NCI-H524 (cell line): Measurements from ENCODE around the gene ATP2A2.
A peak's percentile ranks its signal among the peaks of the same experiment; 100 is the strongest.

Source experiments
- DNase-seq, 2 experiments: peaks; one replicate each; lab custom pipeline; 2025; lab: John Stamatoyannopoulos, UW

Gene ATP2A2

GRCh38 chr12:110343736-110344555 lies 62.9 kb downstream of the ATP2A2 start:
- DNase-seq: no peak

GRCh38 chr12:110344657-110345056 lies 63.6 kb downstream of the ATP2A2 start:
- DNase-seq: no peak

GRCh38 chr12:110345176-110345661 lies 64.2 kb downstream of the ATP2A2 start:
- no peak for DNase-seq

GRCh38 chr12:110345963-110346362 lies 64.9 kb downstream of the ATP2A2 start:
- DNase-seq: no peak

GRCh38 chr12:110347767-110348166 lies 66.7 kb downstream of the ATP2A2 start:
- DNase-seq: no peak

GRCh38 chr12:110348431-110349059 lies 67.5 kb downstream of the ATP2A2 start:
- DNase-seq: no peak

GRCh38 chr12:110349096-110349495 lies 68.0 kb downstream of the ATP2A2 start:
- DNase-seq: no peak

GRCh38 chr12:110349514-110350151 lies 68.6 kb downstream of the ATP2A2 start:
- peak in 1 of 2 experiments; percentile 30 for DNase-seq

- DNase-seq: no peak
Observed at GRCh38 chr12:110351119-110351518, 70.1 kb downstream of the ATP2A2 start.

- DNase-seq: no peak
Observed at GRCh38 chr12:110352401-110352800, 71.4 kb downstream of the ATP2A2 start.

- DNase-seq: peak; percentile 58 to 81
Observed at GRCh38 chr12:110353211-110353965, 72.3 kb downstream of the ATP2A2 start.

- peak; percentile 43 to 82 for DNase-seq
Observed at GRCh38 chr12:110354172-110354780, 73.2 kb downstream of the ATP2A2 start.

- peak; percentile 16 to 48 for DNase-seq
Observed at GRCh38 chr12:110355073-110355472, 74.0 kb downstream of the ATP2A2 start.

- DNase-seq: peak in 1 of 2 experiments; percentile 12
Observed at GRCh38 chr12:110358384-110359097, 77.5 kb downstream of the ATP2A2 start.

- DNase-seq: no peak
Observed at GRCh38 chr12:110361216-110361615, 80.2 kb downstream of the ATP2A2 start.

GRCh38 chr12:110365489-110366320 lies 84.7 kb downstream of the ATP2A2 start:
- DNase-seq: no peak

- DNase-seq: no peak
Observed at GRCh38 chr12:110366321-110367142, 85.5 kb downstream of the ATP2A2 start.

- DNase-seq: peak; percentile 55 to 84
Observed at GRCh38 chr12:110367181-110367864, 86.3 kb downstream of the ATP2A2 start.
